Activated gamma-delta T cell treated with anti-CD3 and anti-CD28 coated beads, Interleukin-2, amount 50 U/mL, for 16 hours (primary cell): Measurements from ENCODE around the gene KRT2.

ENCODE experiments used
- DNase-seq: peaks from one replicate; pipeline ENCODE4 v3.0.0-alpha.2; 2020; ENCODE audit warnings: low read depth

The KRT2 gene

DNA sequence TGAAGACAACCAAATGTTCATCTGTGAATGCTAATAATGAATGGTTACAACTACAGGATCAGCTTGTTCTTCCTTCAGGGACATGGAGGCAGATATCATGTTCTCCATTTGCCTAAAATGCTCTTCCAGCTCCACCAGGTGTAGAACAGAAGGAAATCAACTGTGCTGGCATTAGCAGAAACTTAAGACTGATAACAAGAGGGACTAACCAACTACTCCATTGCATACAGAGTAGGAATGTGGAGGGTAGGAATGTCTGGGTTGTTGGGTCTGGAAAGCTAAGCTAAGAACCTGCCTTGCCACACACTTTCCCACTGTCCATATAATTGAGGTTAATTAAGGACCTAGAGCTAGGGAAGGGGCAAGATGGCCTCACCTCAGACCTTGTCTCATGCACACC lies 11.4 kb upstream of the KRT2 start:
- DNase-seq = no peak

DNA sequence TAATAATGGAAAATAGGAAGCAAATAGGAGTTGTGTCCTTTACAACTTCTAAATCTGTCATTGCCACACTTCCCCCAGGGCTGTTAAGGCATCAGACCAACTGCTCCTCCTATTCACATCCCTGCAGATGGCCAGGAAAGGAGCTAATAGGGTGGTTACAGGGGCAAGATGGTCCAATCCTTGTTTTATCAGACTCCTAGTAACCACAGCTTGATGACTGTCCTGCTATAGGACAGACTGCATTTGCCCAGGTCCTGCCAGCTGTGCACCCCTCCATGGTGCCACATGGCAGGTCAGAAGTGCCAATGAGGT lies 10.9 kb upstream of the KRT2 start:
- no peak for DNase-seq

DNA sequence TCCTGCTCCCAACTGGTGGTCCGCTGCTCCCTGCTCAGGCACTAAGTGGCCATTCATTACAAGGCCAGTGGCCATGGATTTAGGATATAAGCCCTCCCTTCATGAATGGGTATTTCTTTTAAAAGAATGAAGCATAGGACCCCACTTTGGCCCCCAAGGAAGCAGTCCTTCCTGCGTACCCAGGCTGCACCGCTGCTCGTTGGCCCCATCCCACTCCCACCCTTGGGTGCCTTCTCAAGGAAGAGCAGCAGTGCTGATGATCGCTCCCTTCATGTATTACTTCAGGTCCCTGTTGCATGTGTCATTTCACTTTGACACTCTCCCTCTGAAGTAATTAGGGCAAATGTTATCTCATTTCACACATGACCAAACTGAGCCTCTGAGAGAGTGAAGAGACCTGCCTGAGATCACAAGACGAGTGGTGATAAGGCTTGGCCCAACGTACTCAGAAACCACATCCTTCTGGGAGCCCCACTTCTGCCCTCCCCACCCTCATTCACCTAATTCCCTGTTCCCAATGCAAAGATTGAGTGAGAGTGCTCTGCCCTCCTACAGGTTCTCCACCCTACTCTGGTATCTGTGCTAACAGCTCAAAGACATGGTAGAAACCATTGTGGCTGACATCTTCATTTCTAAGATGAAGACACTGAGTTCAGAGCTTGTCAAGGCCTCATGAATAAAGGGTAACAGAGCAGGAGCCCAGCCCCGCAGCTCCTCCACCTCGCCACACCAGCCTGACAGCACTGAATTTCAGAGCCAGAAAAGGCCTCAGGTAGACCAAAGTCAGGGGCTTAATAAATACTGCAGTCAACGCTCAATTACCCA lies 10.3 kb upstream of the KRT2 start:
- no peak for DNase-seq

DNA sequence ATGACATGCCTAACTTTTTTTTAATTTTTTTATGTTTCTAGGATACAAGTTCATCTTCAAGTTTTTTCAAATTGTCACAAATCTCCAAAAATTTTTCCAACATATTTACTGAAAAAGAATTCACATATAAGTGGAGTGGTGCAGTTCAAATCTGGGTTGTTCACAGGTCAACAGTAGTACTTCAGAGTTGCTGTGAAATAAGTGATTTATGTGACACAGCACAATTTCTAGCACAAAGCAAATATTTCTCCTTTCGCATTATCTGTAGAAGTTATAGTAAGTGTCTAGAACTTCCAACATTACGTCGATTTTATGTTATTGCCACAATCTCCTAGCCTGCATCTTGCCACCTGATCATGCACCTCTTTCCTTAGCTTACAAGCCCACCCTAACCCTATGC lies 9.7 kb upstream of the KRT2 start:
- no peak for DNase-seq

DNA sequence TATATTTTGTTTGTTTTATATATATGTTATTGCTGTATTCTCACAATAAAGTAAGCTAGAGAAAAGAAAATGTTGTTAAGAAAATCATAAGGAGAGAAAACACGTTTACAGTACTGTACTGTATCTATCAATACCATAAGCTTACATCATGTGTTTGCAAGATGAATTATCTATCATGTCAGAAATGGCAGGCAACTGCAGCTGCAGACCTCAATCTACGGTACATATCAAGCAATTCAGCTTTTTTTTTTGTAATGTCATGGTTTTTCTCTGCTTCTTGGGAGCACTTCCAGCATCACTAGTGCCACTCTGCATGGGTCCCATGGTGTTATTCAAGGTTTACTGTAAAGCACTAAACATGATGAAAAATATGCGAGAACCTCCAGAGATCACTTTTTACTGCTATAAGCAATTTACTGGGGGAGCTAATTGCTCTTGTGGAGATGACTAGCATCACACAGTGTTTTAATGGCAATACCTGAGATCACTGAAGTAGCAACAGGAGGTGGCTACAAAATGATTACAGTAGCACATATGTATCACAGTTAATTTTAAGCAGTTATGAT lies 9.0 kb upstream of the KRT2 start:
- no peak for DNase-seq

DNA sequence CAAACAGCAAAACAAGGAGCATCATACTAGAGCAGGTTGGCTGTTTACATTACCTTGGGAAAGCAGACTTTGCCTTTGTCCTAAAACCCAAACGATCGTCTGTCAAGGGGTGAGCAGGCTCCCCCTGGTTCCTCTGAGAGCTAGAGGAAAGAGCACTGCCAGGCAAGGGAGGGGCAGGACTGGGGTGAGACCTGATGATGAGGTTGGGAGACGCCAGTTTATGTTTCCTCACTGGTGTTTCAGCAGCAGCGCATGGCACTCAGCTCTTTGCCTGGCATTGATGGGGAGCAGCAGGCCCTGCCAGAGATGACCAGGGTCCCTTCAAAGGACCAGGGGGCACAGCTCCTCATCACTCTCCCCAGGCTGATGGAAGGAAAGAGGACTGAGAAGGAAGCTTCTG lies 7.9 kb upstream of the KRT2 start:
- no peak for DNase-seq

DNA sequence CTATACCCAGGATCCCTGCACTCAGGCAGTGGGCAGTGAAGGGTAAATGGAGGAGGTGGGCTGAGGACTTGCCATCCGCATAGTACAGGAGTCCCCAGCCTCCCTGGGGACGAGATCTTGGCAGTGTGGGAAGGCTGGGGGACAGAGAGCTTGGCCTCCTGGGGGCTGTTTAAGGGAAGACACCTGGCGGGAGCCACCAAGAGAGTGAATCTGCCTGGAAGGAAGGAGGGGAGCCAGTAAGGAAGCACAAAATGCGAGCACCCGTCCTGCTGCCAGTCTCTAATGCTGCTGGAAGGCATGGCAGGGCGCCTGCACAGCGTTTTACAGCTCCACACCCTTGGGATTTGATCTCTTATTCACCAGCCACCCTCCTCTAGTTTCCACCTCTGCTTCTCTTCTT lies 7.4 kb upstream of the KRT2 start:
- DNase-seq = no peak

DNA sequence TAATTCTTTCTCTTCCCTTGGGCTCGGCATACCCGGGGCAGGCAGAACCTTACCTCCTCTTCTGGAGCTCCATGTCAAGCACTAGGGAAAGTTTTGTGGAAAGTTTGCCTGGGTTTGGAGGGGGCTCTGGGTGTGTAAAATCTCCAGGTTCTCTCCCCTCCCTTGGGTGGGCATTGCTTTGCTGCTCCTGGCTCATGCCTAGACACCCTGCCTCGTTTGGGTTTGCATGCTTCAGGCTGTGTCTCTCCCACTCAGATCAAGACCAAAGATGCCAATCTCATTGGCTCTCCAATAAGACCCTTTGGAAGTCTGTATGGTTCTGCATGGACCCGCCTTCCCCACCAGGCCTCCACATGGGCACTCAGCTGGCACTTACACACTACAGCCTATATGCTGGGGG lies 6.2 kb upstream of the KRT2 start:
- DNase-seq = no peak

DNA sequence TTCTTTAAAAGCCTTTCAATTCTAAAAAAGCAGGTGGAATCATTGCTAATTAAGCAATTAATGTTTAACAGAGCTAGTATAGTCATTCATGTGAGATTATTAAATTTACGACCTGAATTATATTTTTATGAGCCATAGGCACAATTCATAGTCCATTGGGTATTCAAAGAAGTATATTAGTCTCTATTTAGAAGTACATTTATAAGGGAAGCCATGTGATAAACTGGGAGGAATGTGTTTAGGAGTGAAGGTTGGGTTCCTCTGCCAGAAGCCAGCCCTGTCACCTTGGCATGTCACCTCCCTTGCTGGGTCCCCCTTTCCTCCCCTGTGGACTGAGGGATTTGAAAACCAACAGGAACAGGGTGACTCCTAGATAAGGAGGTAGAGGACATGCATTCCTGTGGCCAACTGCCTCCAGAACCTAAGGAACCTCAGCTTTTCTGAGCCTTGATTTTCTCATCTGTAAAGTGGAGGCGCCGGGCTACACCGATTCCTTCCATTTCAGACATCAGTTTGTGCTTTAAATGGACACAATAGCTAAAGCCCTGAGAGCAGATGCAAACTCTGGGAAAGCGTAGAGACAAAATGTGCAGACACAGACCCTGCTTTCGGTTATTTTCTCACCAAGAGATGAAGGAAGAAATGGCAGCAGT lies 5.4 kb upstream of the KRT2 start:
- DNase-seq = no peak

DNA sequence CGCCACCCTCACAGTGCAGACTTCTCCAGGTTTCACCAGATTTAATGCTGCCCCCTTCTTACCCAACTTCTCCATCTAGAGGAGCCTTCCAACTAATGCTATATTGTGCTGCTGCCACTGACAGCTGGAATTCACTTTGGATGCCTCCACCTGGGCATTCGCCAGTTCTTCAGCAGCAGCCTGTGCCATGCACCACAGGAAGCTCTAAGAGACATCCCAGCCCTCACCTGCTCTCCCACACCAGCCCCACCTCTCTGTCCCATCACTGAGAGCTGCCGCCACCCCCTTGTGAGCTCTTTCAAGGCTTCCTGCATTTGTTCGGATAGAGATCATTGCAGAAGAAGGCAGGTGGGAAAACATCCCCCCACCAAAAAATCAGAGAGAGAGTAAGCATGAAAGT lies 4.6 kb upstream of the KRT2 start:
- DNase-seq = no peak

DNA sequence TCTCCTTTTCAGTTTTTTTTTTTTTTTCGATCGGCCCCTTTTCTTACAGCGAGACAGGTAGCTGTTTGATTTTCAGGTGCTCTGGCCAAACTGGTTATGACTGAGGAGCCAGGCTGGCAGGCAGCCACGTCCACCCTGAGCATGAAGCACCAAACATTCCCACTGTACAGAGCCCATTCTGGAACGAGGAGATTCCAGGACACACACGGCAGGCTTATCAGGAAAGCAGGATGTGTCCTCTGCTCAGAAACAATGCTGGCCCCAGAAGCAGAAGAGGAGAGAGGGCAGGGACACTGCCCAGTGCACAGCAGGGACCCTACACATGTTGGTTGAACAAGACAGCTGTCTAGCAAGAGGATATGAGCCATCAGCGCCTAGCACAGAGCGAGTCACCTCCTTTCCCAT lies 3.7 kb upstream of the KRT2 start:
- DNase-seq = no peak

DNA sequence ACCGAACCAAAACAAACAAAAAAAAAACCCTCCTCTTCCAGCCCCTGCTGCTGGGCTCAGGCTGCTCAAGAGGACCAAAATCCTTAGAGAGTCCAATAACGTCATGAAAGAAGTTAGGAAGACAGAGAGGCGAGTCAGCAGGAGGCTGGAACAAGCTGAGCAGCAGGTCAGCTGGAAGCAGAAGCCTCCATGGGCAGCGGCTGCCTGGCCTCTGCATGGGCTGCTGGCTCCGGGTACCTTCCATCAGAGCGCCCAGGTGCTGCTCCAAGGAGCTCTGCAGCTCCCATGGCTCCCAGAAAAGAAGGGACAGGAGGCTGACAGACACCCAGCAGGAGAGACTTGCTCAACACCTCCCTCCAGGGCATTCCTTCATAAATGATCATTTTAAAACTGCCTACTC lies 3.2 kb upstream of the KRT2 start:
- DNase-seq = no peak

DNA sequence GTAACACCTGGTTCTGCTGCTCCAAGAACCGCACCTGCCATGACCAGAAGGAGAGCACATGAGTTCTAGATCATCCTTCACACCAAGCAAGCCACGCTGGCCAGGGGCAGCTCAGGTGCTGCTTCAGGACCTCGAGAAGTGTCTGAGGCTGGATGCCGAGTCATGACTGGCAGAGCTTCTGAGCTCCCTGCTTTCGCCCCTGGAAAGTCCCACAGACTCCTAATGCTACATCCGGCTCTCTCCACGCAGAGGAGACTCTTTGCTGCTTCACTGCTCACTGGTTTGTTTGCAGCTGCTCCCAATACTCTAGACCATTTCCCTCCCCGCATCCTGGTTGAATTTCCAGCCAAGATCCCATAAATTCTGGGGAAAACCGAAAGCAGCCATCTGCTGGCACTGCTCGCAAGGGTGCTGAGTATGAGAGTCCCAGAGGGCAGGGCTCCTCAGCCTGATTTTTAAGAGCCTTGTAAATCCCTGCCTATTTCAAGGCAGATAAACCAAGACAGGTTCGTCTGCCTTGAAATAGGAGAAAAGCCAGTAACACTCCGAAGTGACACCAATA lies 1.4 kb downstream of the KRT2 start:
- DNase-seq = no peak

DNA sequence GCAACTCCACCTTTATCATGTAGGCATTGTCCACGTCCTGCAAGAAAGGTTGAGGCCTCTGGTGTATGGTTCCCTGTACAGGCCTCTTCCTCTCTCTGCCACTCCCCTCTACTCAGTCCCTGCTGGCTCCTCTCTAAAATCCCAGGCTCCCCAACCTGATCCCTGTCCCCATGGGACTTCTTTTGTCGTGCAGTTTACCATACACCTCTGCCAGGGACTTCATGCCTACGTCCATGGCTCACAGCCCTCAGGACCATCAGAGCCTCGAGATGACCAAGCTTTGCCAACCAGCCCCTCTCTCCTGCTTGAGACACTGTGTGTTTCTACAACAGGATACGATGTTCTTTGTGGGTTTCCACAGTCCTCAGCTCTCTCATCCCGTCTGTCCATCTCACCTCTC lies 2.9 kb downstream of the KRT2 start:
- DNase-seq = no peak

DNA sequence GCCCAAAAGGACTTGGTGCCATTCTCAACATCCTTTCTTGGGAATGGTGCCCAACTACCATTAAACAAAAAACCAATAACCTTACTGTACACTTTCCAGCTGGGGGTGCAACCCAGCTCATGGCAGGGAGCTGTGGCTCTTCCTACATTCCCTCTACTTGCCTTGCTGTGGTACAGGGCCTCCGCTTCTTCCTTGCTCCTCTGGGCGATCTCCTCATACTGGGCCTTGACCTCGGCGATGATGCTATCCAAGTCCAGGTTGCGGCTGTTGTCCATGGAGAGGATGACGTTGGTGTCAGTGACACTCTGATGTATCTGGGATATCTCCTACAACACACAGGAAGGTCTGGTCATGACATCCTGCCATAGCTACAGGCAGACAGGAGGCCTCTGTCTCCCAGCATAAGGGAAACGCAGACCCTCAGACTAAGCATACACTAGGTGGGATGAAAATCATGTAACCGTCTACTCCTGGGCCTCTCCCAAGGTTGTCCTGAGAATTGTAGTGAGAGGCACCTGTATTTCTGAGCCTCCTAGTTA lies 3.9 kb downstream of the KRT2 start:
- no peak for DNase-seq

DNA sequence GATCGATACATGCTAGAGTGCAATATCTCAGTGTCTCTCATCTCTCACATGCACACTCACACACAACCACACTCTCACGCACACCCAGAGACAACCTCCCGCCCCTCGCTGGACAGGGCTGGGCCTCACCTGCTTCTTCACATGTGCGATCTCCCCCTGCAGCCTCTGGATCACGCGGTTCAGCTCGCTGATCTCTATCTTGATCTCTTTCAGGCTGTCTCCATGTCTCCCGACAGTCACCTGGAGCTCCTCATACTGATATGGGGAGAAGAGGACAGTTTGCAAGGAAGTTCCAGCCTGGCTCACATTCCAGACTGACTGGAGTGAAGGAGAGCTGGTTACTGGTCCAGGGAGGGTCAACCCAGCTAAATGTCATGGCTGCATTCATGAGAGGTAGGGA lies 4.4 kb downstream of the KRT2 start:
- DNase-seq = no peak

DNA sequence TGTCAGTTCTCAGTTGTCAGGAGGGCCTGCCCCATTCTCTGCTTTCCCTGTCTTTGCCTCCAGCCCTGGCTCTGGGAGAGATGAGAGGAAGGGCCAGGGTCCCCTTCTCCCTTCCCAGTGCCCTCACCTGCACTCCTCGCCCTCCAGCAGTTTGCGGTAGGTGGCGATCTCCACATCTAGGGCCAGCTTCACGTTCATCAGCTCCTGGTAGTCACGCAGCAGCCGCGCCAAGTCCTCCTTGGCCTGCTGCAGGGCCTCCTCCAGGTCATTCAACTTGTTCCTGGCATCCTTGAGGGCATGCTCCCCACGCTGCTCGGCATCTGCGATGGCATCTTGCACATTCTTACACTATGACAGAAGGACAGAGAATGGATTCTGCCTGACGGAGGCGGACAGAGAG lies 5.4 kb downstream of the KRT2 start:
- no peak for DNase-seq

DNA sequence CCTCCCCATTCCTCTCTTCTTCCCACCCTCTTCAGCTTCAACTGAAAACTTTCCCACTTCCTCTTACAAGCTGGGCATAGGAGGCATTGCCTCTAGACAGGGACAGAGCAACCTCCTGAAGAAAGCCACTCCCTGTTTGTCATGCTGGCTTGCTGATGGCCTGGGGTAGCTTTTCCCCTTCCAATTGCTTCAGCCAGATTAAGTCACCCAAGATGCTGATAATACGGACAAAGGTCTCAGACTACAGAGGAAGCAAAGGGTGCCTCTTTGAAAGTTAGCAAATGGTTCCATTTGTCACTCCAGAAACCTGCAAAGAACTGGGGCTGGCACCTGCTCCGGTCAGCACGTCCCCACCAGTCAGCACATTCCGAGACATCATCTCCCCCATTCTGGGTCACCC lies 6.0 kb downstream of the KRT2 start:
- no peak for DNase-seq

DNA sequence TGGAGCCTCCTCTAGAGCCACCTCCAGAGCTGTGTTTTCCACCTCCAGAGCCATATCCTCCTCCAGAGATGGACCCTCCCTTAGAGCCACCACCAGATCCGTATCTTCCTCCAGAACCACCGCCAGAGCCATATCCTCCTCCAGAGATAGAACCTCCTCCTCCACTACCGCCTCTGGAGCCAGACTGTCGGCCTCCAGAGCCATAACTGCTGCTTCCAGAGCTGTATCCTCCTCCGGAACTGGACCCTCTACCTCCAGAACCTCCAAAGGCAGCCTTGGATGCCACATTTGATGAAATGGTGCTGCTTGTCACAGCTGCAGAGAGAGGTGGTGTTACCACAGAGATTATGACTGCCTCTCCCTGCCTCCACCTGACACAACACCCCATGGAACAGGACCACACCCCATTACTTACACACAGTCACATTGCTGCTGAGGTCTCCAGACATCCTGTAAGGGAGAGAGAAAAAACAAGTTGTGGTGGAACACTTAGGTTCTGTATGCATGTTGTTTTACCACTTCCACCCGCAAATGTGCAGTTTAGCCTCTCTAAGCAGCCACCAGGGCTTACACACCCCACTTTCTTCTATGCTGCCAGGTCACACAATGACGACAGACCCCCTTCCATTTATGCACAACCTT lies 6.8 kb downstream of the KRT2 start:
- DNase-seq = no peak

DNA sequence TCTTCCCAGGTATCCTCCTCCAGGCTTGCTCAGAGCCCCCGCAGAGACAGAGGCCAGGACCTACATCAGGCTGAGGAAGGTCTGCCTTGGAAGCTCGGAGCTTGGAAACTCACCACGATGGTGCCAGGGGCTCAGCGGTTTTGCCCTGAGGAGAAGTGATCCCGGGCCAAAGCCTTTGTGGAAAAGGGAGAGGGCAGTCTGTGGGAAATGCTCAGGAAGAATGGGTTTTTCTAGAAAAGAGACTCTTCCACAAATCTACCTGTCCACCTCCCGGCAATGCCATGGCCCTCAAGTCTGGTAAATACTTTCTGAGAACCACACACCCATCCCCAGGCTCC lies 8.0 kb downstream of the KRT2 start:
- no peak for DNase-seq

DNA sequence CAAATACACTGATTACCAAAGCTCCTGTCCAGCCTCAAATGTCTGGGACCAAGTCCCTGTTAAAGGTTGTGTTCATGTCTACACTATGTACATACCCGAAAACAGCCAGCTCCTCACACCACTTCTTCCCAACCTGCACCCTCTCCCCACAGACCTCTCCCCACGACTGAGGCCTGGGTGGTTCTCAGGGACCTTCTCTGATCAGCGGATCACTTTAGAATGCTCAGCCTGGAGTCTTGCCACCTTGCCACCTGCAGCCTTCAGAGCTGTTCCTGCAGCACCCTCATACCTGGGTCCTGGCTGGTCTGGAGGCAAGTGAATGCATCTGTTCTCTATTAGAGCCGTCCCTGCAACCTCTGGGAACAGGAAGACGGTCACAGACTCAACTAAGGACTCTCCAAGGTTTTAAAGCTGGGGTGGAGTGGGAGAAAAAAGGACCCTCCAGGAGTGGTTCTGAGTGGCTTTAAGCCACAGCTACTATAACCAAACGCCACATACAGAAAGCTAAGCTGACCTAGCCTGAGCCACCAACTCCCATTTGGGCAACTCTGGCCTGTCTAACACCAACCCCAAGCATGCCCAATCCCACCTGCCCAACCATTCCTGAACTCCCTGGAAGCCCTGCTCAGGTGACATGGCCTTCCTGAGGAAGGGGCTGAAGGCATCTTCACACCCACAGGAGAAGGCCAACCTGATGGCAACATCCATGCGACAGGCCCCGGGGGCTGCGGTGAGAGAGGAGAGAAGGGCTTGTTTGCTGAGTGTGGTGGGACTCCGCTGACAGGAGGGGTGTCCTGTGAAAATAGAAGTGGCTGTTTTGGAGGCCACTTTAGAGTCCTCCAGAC lies 8.6 kb downstream of the KRT2 start:
- no peak for DNase-seq

DNA sequence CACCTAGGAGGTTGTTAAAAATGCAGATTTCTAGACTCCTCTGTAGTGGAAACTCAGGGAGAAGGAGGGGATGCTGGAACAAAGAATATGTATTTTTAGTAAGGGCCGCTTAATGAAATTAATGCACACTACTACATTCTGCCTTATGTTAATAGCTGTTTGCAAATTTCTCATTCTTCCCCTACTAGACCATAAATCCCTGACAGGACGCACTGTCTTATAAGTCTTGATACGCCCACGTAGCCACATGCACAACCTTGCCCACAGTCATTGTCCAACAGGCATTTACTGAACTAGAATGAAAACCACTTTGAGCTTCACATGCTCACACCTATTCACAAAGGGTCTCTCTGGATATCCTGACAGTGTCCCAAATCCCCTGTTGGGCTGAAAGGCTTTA lies 10.5 kb downstream of the KRT2 start:
- DNase-seq = no peak
